Fibroblast of lung (primary cell): Measurements from ENCODE around the gene NKX6-2. TPM values are rescaled to one million over a fixed set of nuclear protein-coding genes. Genes with fewer than 3 reads are reported as not detected.
"Not testable (repeated sequence)": the region's sequence is repeated elsewhere in the genome, so short reads cannot be mapped to it uniquely, and the experiment has no call there.

Experiments
- DNase-seq, 2 donors: peaks; one replicate each; pipeline versions ENCODE4 v3.0.0 to v3.0.0-alpha.2; 2010; ENCODE audit warnings: low read depth in 2 of 2
- H2AFZ ChIP-seq: 2 replicates; pipeline ENCODE4 v1.5.1; 2012; ENCODE audit warnings: low read length, control low read depth, inconsistent platforms
- H3K27ac ChIP-seq: 2 replicates; pipeline ENCODE4 v1.5.1; 2011; ENCODE audit warnings: low read length, control low read depth; ENCODE audit not compliant: insufficient read depth
- H3K27me3 ChIP-seq: 2 replicates; pipeline ENCODE4 v1.5.1; 2011; ENCODE audit warnings: mild to moderate bottlenecking, low read length; ENCODE audit not compliant: control insufficient read depth, insufficient read depth
- H3K36me3 ChIP-seq: 2 replicates; pipeline ENCODE4 v1.5.1; 2011; ENCODE audit warnings: low read length; ENCODE audit not compliant: control insufficient read depth, insufficient read depth
- H3K4me1 ChIP-seq: 2 replicates; pipeline ENCODE4 v1.5.1; 2011; ENCODE audit warnings: low read length; ENCODE audit not compliant: control insufficient read depth, insufficient read depth; ENCODE audit errors: extremely low read depth
- H3K4me2 ChIP-seq: 2 replicates; pipeline ENCODE4 v1.5.1; 2011; ENCODE audit warnings: low read length, control low read depth; ENCODE audit not compliant: insufficient read depth; ENCODE audit errors: extremely low read depth
- H3K4me3 ChIP-seq, 4 experiments: fragments of 200-600 bp in 1 of 4; sonication (generic) in 1 of 4; replicated peaks in 1 of 4; 2 replicates each; pipeline ENCODE4 v1.5.1; 2011 to 2016; ENCODE audit warnings: low read length in 4 of 4, low read depth in 3 of 4, mild to moderate bottlenecking in 3 of 4, control low read depth in 2 of 4, inconsistent platforms in 1 of 4, mixed read lengths in 1 of 4; ENCODE audit not compliant: insufficient read depth in 1 of 4; ENCODE audit errors: control extremely low read depth in 1 of 4
- H3K79me2 ChIP-seq: 2 replicates; pipeline ENCODE4 v1.5.1; 2012; ENCODE audit warnings: mild to moderate bottlenecking, low read length, inconsistent platforms; ENCODE audit not compliant: control insufficient read depth, insufficient read depth
- H3K9ac ChIP-seq: 2 replicates; pipeline ENCODE4 v1.5.1; 2011; ENCODE audit warnings: mild to moderate bottlenecking, low read length, control low read depth; ENCODE audit not compliant: insufficient read depth
- H3K9me3 ChIP-seq: 2 replicates; pipeline ENCODE4 v1.5.1; 2012; ENCODE audit warnings: low read depth, low read length; ENCODE audit not compliant: control insufficient read depth, insufficient read depth
- H4K20me1 ChIP-seq: 2 replicates; pipeline ENCODE4 v1.5.1; 2011; ENCODE audit warnings: low read length; ENCODE audit not compliant: control insufficient read depth, insufficient read depth; ENCODE audit errors: extremely low read depth
- EZH2 ChIP-seq: IDR thresholded peaks from 2 replicates; pipeline ENCODE4 v1.5.1; 2012; ENCODE audit warnings: low read length, control low read depth, mild to moderate bottlenecking; ENCODE audit errors: missing control alignments
- polyA plus RNA-seq, 2 donors: library from polyadenylated mRNA; depleted of rRNA in 1 of 2; stranded (reverse) in 1 of 2; unstranded in 1 of 2; fragments of >200 nt; gene quantifications; 2 replicates each; pipeline ENCODE4 v1.2.1, GENCODE V29; 2011 to 2012; ENCODE audit warnings: missing spikeins in 1 of 2
- total RNA-seq: library from RNA; depleted of rRNA; stranded (reverse); fragments of >200 nt; gene quantifications from 2 replicates; pipeline ENCODE4 v1.2.1, GENCODE V29; 2014
- TF ChIP-seq, protein P1 (sequence below), 2 donors: IDR thresholded peaks in 1 of 2; conservative IDR thresholded peaks in 1 of 2; 1 replicate in 1 of 2; 2 replicates in 1 of 2; pipeline ENCODE4 v1.5.1; 2011 to 2012; ENCODE audit warnings: low read length in 2 of 2, control low read depth in 1 of 2, inconsistent platforms in 1 of 2, low read depth in 1 of 2, mild to moderate bottlenecking in 1 of 2

Gene NKX6-2
- total and polyA plus RNA-seq, 2 donors (not counting 1 experiment from before 2014, with no cell fraction given): not detected

DNA sequence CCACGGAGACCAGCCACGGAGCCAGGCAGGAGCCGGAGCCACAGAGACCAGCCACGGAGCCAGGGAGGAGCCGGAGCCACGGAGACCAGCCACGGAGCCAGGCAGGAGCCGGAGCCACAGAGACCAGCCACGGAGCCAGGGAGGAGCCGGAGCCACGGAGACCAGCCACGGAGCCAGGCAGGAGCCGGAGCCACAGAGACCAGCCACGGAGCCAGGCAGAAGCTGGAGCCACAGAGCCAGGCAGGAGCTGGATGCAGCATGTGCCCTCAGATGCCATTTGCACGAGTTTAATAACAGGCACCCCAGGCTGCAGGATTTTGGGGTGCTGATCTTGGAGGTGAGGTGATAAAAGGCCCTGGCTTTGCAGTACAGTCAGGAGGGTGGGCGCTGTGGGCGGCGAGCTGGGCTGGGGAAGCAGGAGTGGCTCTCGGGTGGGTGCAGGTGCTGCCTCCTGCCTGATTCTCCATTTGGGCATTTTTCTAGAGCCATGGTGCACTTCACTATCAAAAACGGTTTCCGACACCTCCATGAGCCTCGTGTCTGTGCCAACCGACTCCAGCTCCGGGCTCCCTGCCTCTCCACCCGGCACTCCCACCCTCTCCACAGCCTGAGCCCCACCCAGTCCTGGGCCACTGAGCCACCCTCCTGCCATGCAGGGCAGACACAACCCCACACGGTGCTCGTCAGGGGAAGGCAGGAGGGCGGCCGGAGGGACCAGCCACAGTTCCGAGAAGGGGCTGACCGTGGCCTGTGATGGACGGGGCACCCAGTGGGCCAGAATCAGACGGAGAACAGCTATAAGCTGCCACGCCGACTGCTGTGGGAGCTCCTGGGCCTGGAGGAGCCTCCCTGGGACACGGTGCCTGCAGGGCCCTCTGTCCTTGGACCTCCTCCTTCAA lies 40.8 kb upstream of the NKX6-2 start:
- Histone ChIP-seq H3K36me3 (no peaks in the 10 kb centered on the region), H3K9me3 (no peaks in the 10 kb centered on the region), H3K4me3 (no peak overlapping the region), H2AFZ (no peak overlapping the region), H3K79me2 (no peaks in the 10 kb centered on the region), H3K9ac (no peak overlapping the region), H3K27me3 (no peaks in the 10 kb centered on the region), H4K20me1 (no peaks in the 10 kb centered on the region), H3K27ac (no peak overlapping the region), H3K4me2 (no peak overlapping the region), H3K4me1 (no peaks in the 10 kb centered on the region)
- DNase-seq: no peak
- no peak for TF ChIP-seq EZH2
- TF ChIP-seq, protein P1, sequence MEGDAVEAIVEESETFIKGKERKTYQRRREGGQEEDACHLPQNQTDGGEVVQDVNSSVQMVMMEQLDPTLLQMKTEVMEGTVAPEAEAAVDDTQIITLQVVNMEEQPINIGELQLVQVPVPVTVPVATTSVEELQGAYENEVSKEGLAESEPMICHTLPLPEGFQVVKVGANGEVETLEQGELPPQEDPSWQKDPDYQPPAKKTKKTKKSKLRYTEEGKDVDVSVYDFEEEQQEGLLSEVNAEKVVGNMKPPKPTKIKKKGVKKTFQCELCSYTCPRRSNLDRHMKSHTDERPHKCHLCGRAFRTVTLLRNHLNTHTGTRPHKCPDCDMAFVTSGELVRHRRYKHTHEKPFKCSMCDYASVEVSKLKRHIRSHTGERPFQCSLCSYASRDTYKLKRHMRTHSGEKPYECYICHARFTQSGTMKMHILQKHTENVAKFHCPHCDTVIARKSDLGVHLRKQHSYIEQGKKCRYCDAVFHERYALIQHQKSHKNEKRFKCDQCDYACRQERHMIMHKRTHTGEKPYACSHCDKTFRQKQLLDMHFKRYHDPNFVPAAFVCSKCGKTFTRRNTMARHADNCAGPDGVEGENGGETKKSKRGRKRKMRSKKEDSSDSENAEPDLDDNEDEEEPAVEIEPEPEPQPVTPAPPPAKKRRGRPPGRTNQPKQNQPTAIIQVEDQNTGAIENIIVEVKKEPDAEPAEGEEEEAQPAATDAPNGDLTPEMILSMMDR (conservative IDR thresholded peaks at IDR 0.05 in 1 of 2, IDR thresholded peaks at IDR 0.05 in 1 of 2; ENCODE audit: low read depth in 1 of 2, low read length in 2 of 2): no peak

DNA sequence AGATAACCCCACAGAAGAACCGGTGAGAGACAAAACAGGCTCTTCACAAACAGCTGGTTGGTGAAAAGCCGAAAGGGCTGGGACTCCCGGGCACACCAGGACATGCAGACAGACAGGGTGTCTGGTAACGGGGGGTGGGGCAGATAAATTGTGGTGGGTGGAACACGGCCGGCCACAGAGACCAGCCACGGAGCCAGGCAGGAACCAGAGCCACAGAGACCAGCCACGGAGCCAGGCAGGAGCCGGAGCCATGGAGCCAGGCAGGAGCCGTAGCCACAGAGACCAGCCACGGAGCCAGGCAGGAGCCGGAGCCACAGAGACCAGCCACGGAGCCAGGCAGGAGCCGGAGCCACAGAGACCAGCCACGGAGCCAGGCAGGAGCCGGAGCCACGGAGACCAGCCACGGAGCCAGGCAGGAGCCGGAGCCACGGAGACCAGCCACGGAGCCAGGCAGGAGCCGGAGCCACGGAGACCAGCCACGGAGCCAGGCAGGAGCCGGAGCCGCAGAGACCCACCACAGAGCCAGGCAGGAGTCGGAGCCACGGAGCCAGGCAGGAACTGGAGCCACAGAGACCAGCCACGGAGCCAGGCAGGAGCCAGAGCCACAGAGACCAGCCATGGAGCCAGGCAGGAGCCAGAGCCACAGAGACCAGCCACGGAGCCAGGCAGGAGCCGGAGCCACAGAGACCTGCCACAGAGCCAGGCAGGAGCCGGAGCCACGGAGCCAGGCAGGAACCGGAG lies 40.0 kb upstream of the NKX6-2 start:
- H3K79me2 ChIP-seq, H2AFZ ChIP-seq: not testable (repeated sequence)

DNA sequence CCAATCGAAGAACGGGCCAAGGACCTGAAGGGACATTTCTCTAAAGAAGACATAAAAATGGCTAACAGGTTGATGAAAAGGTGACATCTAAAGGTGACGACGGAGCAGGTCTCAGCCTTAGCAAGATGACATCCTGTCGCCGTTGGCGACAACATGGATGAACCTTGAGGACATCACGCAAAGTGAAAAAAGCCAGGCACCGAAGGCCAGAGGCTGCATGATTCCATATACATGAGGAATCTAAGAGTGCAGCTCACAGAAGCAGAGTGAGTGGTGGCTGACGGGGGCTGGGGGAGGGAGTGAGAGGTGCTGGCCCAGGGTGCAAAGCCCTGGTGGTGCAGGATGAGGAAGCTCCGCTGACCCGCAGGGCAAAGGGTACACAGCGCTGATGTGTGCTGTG lies 34.1 kb upstream of the NKX6-2 start:
- H3K27ac ChIP-seq: no peak overlapping the region
- no peaks in the 10 kb centered on the region for H3K79me2 ChIP-seq
- H3K9me3 ChIP-seq: no peaks in the 10 kb centered on the region
- H2AFZ ChIP-seq: no peak overlapping the region
- no peak for TF ChIP-seq EZH2
- TF ChIP-seq, protein P1 (conservative IDR thresholded peaks at IDR 0.05 in 1 of 2, IDR thresholded peaks at IDR 0.05 in 1 of 2; ENCODE audit: low read depth in 1 of 2, low read length in 2 of 2): no peak
- H3K4me3 ChIP-seq: no peak overlapping the region
- DNase-seq: no peak
- no peak overlapping the region for H3K9ac ChIP-seq
- no peak overlapping the region for H3K4me2 ChIP-seq
- no peaks in the 10 kb centered on the region for H3K27me3 ChIP-seq
- H3K4me1 ChIP-seq: no peaks in the 10 kb centered on the region
- H4K20me1 ChIP-seq: no peaks in the 10 kb centered on the region
- no peaks in the 10 kb centered on the region for H3K36me3 ChIP-seq

More for the DNA sequence above, 40.0 kb upstream of the NKX6-2 start:
- not testable (repeated sequence) for H3K36me3 ChIP-seq, H3K4me3 ChIP-seq, H3K4me1 ChIP-seq, H3K9me3 ChIP-seq, H3K9ac ChIP-seq, DNase-seq, H4K20me1 ChIP-seq, H3K27ac ChIP-seq, H3K4me2 ChIP-seq, H3K27me3 ChIP-seq
